ENCODE results near the gene IL1F10. TPM values are rescaled to one million over a fixed set of nuclear protein-coding genes. Genes with fewer than 3 reads are reported as not detected.

IL1F10 gene
- 10 to 100 TPM in 3 of 4 donors, under 1 TPM in 1; 0.80 to 23.2 (median 18.3) TPM for total RNA-seq

- no peak within 1 kb of the TSS for H3K27ac ChIP-seq
- DNase-seq (ENCODE audit: low spot score in 2 of 2), result no peak
Observed at GRCh38 chr2:113067681-113068080, at the start of gene IL1F10. TSS of gene IL1F10 (plus strand) at chr2:113067970. CDS start at chr2:113072739, 4,769 bp downstream.

DNA sequence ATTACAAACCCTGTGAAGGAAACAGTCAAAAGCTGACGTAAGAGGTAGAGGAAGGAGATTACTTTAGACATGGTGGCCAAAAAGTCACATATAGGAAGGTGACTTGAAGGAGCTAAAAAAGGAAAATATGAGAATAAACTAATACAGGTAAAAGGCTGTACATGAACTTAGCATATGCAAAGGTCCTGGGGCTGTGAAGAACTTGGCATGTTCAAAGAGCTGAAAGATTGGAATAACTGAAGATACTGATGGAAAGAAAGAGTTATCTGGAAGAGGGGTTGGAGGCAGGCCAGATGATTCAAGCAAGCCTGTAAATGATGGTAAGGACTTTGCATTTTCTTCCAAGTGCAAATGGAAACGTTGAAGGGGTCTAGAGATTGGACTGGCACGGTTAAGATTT is 49.3 kb upstream of the IL1F10 start:
- H3K9me3 ChIP-seq, result no peaks in the 10 kb centered on the region
- WGBS, result 94% methylated on average over 3 of the region's 3 CpGs
- no peak for DNase-seq (ENCODE audit: low spot score in 2 of 2)
- no peaks in the 10 kb centered on the region for H3K4me1 ChIP-seq
- H3K27ac ChIP-seq, result no peak overlapping the region
- TF ChIP-seq CTCF (IDR thresholded peaks at IDR 0.05) (no peak), EP300 (IDR thresholded peaks at IDR 0.05) (no peak), POLR2A (IDR thresholded peaks at IDR 0.05) (no peak), POLR2AphosphoS5 (IDR thresholded peaks at IDR 0.05) (no peak)
- no peak overlapping the region for H3K4me3 ChIP-seq
- H3K36me3 ChIP-seq, result no peaks in the 10 kb centered on the region
- H3K27me3 ChIP-seq, result peaks cover 16% of the 10 kb centered on the region

More at GRCh38 chr2:113067681-113068080, at the start of gene IL1F10:
- Histone ChIP-seq H3K36me3 (no peaks in the 10 kb centered on the region), H3K27me3 (peaks cover 2% of the 10 kb centered on the region), H3K4me1 (peaks cover 5% of the 10 kb centered on the region), H3K4me3 (no peak within 1 kb of the TSS), H3K9me3 (no peaks in the 10 kb centered on the region)
- 85% methylated on average over 3 of the region's 3 CpGs for WGBS
- no peak for TF ChIP-seq POLR2A (IDR thresholded peaks at IDR 0.05)
- no peak for TF ChIP-seq EP300 (IDR thresholded peaks at IDR 0.05)
- no peak for TF ChIP-seq POLR2AphosphoS5 (IDR thresholded peaks at IDR 0.05)
- no peak for TF ChIP-seq CTCF (IDR thresholded peaks at IDR 0.05)

DNA sequence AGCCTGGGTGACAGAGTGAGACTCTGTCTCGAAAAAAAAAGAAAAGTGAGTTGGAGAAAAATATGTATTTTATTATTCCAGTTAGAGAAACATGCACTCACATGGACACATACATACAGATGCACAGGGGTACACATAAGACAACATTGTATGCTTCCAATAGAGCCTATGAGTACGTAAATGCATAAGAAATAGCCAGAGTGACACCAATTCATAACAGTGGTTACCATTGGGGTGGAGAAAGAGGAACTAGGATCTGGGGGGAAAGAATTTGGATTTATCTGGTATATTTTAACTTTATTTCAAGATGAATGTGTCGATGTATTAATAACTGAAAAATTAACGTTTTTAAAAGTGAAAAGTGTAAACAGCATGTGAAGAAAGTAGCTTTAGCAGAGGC is 46.5 kb upstream of the IL1F10 start:
- WGBS, result 66% methylated on average over 4 of the region's 4 CpGs
- Histone ChIP-seq H3K36me3 (no peaks in the 10 kb centered on the region), H3K4me3 (no peak overlapping the region), H3K27ac (no peak overlapping the region), H3K27me3 (peaks cover 24% of the 10 kb centered on the region), H3K4me1 (no peaks in the 10 kb centered on the region), H3K9me3 (no peaks in the 10 kb centered on the region)
- DNase-seq (ENCODE audit: low spot score in 2 of 2), result no peak
- TF ChIP-seq CTCF (IDR thresholded peaks at IDR 0.05) (no peak), EP300 (IDR thresholded peaks at IDR 0.05) (no peak), POLR2AphosphoS5 (IDR thresholded peaks at IDR 0.05) (no peak), POLR2A (IDR thresholded peaks at IDR 0.05) (no peak)

DNA sequence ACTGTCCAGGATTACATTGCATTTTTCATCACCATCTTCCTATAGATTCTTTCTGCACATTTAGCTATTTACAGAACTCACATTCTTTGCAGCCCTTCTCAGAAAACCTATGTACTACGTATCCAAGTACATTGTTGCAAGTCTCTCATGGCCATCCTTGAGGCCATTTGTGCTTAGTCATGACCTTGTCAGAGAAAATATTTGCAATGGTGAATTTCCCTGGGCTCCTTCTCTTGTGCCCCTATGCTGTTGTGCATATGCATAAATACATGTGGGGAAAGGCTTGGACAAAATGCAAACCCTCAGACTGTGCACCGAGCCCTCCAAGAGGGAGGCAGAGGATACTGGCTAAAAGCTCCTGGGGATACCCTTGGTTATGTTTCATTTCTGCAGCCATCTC is 43.0 kb upstream of the IL1F10 start:
- no peaks in the 10 kb centered on the region for H3K9me3 ChIP-seq
- peaks cover 37% of the 10 kb centered on the region for H3K27me3 ChIP-seq
- no peaks in the 10 kb centered on the region for H3K4me1 ChIP-seq
- no peak overlapping the region for H3K4me3 ChIP-seq
- TF ChIP-seq POLR2AphosphoS5 (IDR thresholded peaks at IDR 0.05) (no peak), POLR2A (IDR thresholded peaks at IDR 0.05) (no peak)
- DNase-seq (ENCODE audit: low spot score in 2 of 2), result no peak
- H3K27ac ChIP-seq, result no peak overlapping the region
- H3K36me3 ChIP-seq, result no peaks in the 10 kb centered on the region
- 89% methylated on average over 2 of the region's 2 CpGs for WGBS

DNA sequence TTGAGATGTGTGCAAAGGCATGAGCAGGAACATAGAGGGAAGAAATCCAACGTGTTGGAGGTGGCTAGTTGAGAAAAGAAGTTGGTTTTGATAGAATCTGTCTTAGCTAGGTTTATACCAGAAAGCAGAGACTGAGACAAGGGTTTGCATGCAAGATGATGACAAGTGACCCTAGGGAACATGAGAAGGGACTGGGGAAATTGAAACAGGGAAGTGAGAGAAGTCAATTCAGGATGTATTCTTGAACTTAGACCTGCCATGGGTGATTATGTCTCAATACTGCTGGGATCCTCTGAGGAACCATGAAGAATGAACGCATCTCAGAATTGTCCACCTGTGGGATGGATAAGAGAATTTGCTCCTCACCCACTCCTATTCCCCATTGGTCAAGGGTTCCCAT is 42.0 kb upstream of the IL1F10 start:
- DNase-seq (ENCODE audit: low spot score in 2 of 2), result no peak
- H3K4me3 ChIP-seq, result no peak overlapping the region
- TF ChIP-seq POLR2A (IDR thresholded peaks at IDR 0.05) (no peak), POLR2AphosphoS5 (IDR thresholded peaks at IDR 0.05) (no peak), EP300 (IDR thresholded peaks at IDR 0.05) (no peak), CTCF (IDR thresholded peaks at IDR 0.05) (no peak)
- peaks cover 46% of the 10 kb centered on the region for H3K27me3 ChIP-seq
- 62% methylated on average over 2 of the region's 2 CpGs for WGBS
- no peak overlapping the region for H3K27ac ChIP-seq
- H3K9me3 ChIP-seq, result no peaks in the 10 kb centered on the region
- H3K36me3 ChIP-seq, result no peaks in the 10 kb centered on the region
- H3K4me1 ChIP-seq, result no peaks in the 10 kb centered on the region

DNA sequence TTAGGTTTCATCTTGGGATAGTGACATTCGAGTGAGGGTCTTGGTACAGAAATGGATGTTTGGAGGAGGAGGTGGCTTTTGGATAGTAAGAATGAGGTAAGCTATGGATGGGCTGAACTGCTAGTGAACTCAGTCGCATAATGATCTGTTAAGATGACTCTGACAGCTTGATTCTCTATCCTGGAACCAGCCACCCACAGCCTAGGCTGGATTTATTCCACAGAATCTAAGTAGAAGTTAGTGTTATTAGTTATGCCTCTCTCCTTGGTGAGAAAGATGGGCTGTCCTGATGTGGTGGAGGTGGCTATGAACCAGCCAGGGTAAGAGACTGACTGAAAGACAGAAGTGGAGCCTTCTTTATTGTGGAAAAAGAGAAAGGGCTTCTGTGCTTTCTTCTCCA is 40.1 kb upstream of the IL1F10 start:
- 84% methylated on average over 2 of the region's 2 CpGs for whole genome bisulfite sequencing
- no peak for DNase-seq (ENCODE audit: low spot score in 2 of 2)
- Histone ChIP-seq H3K4me1 (no peaks in the 10 kb centered on the region), H3K27ac (no peak overlapping the region), H3K36me3 (no peaks in the 10 kb centered on the region), H3K27me3 (peaks cover 52% of the 10 kb centered on the region), H3K9me3 (no peaks in the 10 kb centered on the region), H3K4me3 (no peak overlapping the region)
- TF ChIP-seq CTCF (IDR thresholded peaks at IDR 0.05), result no peak
- TF ChIP-seq POLR2A (IDR thresholded peaks at IDR 0.05), result no peak
- TF ChIP-seq EP300 (IDR thresholded peaks at IDR 0.05), result no peak
- TF ChIP-seq POLR2AphosphoS5 (IDR thresholded peaks at IDR 0.05), result no peak

All from suprapubic skin (tissue), 4 donors.